GM18507 (cell line): ENCODE data around the gene STIM1.

Experiments used
- DNase-seq: peaks from one replicate; pipeline ENCODE4 v3.0.0; 2011; ENCODE audit warnings: low read depth; ENCODE audit not compliant: insufficient read length; ENCODE audit errors: extremely low spot score
- FAIRE-seq: peaks from 2 replicates; lab custom pipeline; 2011; peaks lifted over from hg19 to GRCh38; lab: Jason Lieb, UNC

STIM1 gene

DNA sequence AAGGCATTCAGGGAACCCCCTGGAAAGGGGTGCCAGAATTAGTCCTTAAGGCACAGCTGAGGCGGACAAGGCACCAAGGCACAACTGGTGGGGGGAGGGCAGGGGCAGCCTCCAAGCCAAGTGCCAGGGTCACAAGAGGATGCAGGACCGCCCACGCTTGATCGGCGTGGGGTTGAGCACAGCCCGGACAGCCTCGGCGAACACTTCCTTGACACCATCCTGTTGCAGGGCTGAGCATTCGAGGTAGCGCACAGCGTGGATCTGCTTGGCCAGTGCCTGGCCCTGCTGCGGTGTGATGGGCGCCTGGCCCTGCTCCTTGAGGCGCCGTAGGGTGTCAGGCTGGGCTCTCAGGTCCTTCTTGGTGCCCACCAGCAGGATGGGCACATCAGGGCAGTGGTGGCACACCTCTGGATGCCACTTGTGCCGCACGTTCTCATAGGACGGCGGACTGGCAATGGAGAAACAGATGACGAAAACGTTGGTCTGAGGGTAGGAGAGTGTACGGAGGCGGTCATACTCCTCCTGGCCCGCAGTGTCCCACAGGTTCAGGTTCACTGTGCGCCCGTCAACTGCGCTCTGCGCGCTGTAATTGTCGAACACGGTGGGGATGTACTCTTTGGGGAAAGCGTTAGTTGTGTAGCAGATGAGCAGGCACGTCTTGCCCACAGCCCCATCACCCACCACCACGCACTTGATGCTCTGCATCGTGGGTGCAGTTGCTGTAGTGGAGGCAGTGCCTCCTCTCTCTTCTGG lies 27.9 kb upstream of the STIM1 start:
- FAIRE-seq, result no peak
- DNase-seq, result no peak

DNA sequence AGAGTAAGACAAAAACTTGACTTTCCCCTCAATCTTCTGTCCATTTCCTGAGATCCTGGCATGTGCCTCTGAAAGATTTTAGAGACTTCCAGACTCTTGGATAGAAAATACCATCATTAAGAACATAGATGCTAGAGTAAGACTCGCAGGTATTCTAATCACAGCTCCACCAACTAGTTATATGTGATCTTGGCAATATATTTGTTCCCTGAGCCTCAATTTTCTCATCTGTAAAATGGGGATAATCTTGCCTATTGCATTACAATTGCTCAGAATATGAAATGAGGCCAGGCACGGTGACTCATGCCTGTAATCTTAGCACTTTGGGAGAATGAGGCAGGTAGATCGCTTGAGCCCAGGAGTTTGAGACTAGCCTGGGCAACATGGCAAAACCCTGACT lies 25.4 kb upstream of the STIM1 start:
- FAIRE-seq, result no peak
- no peak for DNase-seq

DNA sequence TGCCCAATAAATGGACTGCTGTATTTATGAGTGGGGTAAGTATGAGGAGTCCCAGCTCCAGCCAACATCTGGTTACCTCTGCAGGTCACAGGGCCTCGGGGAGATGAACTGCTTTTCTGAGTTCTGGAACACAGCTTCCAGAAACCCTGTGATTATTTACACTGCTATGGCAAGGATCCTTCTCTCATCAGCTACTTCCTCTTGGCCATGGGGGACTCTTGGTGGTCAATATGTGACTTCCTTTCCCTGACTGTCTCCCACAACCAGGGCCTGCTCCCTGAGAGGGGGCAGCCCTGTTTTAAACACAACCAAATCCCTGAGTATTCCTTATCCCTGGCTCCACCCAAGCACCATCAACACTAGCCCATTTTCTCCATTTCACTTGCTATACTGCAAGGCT lies 24.7 kb upstream of the STIM1 start:
- DNase-seq (no peak), FAIRE-seq (no peak)

DNA sequence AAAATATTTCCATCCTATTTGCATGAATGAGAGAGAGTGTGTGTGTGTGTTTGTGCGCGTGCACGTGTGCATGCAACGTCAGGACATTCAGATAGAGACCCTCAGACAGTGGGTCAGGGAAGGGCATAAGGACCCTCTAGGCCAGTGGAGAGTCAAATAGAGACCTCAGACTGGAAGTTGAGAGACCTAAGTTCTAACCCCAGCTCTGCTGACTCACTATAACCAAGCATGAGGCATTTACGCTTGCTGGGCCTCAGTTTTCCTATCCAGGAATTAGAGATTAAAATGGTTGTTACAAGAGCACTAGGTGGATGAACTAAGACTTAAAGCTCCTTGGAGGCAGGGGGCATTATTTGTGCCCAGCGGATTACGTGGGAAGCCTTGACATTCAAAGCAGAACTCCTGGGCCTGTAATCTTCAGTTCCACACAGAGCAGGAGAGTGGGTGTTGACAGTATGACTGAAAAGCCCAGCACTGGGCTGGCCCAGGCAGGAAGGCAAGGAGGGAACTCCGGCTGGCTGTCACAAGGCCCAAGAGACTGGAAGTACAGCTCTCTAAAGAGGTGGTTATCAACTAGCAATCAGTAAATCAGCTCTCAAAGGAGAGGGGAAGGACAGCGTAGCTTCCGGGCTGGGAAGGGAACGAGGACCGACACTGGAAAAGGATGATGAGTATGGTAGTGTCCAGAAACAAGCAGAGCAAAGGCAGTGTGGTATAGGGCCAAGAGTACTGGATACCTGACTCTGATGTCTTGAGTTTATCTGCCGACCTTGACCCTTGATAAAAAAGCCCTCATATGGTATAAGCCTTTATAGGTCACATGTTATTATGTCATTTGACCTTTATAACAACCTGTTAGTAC lies 23.9 kb upstream of the STIM1 start:
- FAIRE-seq, result no peak

DNA sequence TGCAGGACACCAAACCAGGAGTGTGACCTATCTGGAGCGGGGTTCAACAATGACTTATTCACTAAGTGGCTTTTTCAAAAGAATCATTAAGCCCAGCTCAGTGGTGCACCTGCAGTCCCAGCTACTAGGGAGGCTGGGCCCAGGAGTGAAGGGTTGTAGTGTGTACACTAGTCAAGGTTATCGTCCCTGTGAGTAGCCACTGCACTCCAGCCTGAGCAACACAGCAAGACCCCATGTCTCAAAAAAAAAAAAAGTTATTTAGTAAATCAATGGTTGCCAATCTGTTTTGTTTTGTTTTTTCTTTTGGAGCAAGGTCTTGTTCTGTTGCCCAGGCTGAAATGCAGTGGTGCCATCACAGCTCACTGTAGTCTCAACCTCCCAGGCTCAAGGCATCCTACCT lies 22.6 kb upstream of the STIM1 start:
- no peak for DNase-seq
- FAIRE-seq, result no peak

More for the DNA sequence above, 23.9 kb upstream of the STIM1 start:
- DNase-seq, result no peak

DNA sequence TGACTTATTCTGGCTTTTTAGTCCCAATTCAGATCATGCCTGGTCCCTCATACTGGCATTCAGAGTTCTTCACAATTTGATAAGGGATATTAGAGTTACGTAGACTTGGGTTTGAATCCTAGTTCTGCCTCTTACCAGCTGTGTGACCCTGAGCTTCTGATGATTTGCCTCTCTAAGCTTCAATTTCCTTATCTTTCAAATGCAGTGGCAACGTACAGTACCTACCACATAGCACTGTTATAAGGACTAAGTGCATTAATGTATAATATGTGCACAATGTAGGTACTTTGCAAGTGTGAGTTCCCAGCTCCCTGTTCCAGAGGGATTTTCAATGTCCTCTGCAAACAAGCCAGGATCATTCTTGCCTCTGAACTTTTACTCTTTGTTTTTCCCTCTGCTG lies 22.0 kb upstream of the STIM1 start:
- FAIRE-seq (no peak), DNase-seq (no peak)

GRCh38 chr11:3834349-3834663 lies 21.2 kb upstream of the STIM1 start:
- DNase-seq (no peak), FAIRE-seq (no peak)

DNA sequence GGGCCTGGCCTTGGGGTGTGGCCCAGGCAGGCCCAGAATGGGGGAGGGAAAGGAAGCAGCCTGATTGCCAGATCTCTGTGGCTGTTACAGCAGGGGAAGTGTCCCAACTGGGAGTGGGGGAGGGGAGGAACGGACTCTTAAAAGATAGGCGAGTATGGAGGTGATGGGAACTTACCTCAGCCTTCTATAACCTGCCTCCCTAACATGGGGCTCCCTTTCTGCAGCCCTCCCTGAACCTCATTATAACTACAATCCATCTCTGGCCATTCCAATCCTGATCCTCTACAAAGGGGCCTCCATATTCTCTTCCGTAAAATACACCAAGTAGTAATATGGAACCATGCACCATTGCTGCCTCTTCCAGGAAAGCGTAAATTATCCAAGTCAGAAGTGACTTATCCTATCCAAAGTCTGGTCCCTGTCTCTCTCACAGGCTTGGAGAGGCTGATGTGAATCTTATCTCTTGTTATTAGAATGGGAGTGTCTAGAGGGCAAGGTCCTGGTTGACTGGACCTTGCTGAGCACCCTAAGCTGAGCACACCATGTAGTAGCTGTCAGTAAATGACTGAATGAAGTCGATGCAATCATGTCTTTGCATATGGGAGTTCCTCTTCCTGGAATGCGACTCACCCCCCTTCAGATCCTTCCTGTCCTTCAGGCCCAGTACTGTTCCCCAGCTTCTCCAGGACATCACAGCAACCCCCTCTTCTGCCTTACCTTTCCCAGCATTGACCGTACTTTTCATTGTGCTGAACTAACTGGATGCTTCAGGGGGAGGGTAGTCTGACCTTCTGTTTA lies 20.6 kb upstream of the STIM1 start:
- no peak for DNase-seq
- no peak for FAIRE-seq

GRCh38 chr11:3835751-3836150 lies 19.7 kb upstream of the STIM1 start:
- FAIRE-seq, result no peak
- no peak for DNase-seq

DNA sequence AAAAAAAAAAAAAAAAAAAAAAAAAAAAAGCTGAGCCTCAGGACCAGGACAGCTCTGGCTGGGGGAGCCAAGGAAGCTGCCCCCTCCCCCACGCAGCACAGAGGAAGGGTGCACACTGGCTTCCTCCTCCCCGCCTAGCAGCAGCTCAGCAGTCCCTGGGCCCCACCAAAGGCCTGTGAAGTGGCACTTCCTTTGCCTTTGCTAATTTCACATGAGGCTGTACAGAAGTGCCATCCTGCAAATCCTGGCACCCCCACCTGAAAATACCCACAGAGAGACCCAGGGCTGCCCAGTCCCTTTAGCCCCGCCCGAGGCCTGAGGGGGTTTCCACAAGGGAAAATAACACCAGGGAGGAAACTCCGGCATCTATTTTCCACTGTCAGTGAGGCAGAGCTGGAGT lies 18.6 kb upstream of the STIM1 start:
- DNase-seq, result no peak
- FAIRE-seq, result peak; percentile 71

DNA sequence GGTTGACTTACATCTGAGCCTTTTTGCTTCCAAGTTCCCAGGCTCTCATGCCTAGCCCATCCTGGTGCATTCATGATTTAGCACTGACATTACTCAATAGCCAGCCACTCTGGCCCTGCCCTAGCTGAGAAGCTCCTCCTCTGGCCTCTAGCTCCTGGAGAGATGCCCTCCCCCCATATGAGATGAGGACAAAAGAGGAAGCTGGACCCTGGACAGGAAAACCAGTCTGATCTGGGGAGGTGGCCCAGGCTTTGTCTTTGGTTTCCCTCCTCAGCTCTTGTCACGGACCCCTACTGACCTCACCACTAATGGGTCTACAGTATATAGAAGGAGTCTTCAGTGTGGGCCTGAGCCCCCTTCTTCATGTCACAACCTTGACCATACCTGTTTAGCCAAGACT lies 17.7 kb upstream of the STIM1 start:
- DNase-seq (no peak), FAIRE-seq (peak; percentile 62)

GRCh38 chr11:3838504-3838903 lies 17.0 kb upstream of the STIM1 start:
- DNase-seq, result no peak
- no peak for FAIRE-seq

DNA sequence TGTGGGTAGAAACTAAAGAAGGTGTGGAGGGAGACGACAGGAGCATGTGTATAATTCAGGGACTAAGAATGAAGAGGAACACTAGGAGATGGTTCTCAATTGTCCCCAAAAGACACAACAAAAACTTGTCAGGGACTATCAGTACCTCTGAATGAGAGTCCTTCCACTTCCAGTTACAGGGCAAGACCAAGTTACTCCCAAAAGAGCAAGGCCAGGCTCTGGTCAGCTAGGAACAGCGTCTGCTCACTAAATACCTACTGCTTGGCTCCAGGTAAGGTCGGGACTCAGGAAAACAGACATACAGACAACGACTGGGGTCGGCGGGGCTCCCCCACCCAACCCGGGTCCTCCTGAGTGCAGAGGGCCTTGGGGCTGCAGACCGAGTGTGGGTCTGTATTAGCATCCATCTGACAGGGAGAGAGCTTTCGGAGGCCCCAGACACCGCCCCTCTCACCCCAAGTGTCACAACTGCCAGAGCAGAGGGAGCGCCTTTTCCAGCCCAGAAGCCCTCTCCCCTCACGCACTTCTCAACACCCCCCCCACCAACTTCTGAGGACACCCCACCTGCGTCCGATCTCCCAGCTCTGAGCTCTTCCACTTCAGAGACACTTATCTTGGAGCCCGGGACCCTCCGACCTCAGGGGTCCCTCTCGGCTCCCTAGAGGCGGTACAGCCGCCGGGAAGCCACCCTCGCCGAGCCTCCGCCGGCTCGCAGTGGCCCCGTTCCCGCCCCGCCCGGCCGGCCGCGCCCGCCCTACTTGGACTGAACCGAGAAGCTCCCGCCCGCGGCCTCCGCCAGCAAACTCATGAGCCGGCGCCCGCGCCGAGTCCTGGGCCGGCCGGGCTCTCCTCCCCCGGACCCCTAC lies 15.2 kb upstream of the STIM1 start:
- no peak for FAIRE-seq
- DNase-seq, result no peak

DNA sequence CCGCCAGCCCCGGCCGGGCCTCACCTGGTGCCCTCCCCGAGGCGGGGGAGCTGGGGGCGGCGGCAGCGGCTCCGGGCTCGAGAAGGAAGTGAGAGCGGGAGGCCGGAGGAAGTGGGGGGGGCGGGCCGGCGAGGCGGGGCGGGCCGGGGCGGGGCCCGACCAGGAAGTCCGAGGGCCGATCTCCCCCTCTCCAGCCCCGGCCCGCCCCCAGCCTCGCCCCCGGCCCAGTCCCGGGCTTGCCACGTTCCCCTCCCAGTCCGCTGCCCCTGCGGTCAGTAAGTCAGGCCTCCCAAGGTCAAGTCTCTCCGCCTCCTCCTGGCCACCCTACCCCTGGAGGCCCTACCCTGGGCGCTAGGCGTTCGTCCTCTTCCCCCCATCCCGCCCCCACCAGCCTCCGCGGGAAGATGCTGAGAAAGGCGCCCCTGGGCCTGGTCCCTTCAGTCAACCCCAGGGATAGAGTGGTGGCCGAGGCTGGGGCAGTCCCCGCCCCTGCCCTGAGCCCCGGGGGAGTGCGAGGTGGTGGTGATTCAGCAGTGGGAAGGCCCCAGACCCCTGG lies 14.5 kb upstream of the STIM1 start, which contains the start of gene RHOG:
RHOG (minus strand) TSS at position 90 of the 556 bp plus-strand sequence. CDS start 12,821 bp downstream, outside the sequence.
- DNase-seq, result peak; percentile 62
- FAIRE-seq, result no peak

- DNase-seq (peak; percentile 56), FAIRE-seq (peak; percentile 76)
Observed at GRCh38 chr11:3841426-3842350, 13.8 kb upstream of the STIM1 start.

DNA sequence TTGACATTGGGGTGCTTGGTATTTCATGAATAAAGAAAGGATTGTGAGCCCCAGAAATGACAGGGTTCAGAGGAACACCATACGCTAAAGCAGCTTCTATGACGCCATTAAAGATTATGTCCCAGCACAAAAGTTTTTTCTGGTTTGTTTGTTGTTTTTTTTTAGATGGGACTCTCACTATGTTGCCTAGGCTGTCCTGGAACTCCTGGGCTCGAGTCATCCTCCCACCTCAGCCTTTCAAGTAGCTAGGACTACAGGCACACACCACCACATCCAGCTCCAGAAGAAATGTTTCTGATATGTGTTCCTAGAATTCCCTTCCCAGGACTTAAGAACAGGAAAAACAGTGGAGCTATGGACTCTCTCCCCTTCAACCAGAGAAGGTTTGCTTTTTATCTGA lies 12.1 kb upstream of the STIM1 start:
- FAIRE-seq, result no peak

DNA sequence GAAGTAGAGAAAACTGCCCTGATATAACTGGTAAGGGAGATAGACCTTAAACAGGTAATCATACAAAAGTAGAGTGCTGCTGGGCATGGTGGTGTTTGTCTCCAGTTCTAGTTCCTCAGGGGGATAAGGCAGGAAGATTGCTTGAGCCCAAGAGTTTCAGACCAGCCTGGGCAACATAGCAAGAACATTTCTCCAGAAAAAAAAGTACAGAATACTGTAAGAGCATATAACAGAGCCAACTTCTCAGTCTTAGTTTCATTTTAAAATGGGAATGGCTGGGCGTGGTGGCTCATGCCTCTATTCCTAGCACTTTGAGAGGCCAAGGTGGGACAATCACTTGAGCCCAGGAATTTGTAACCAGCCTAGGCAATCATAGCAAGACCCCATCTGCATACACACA lies 10.2 kb upstream of the STIM1 start:
- DNase-seq (no peak), FAIRE-seq (no peak)

More for the DNA sequence above, 12.1 kb upstream of the STIM1 start:
- DNase-seq, result no peak

DNA sequence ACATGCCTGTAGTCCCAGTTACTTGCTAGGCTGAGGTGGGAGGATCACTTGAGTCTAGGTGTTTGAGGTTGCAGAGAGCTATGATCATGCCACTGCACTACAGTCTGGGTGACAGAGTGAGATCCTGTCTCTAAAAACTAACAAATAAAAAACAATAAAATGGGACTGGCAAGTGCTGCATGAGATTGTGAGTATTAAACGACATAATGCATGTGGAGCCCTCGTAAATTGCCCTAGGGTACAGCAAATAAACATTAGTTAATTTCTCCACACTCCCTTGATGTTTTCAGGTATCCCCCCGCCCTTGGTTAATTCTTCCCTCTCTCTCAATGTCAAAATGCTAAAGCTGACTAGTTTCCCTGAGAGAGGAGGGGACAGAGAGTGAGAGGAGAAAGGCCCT lies 9.8 kb upstream of the STIM1 start:
- no peak for FAIRE-seq
- no peak for DNase-seq
